GM21423 (cell line): Measurements from ENCODE around the gene KSR1.

Source experiments
- ATAC-seq: cut with Tn5 transposase; IDR thresholded peaks from one replicate; pipeline ENCODE4 v1.9.1; 2021; ENCODE audit warnings: mild to moderate bottlenecking, moderate library complexity; ENCODE audit not compliant: unreplicated experiment

The KSR1 gene

GRCh38 chr17:27603421-27603770, 147.1 kb downstream of the KSR1 start:
- no peak for ATAC-seq

GRCh38 chr17:27603880-27604794, 147.9 kb downstream of the KSR1 start:
- no peak for ATAC-seq

GRCh38 chr17:27605409-27605808, 149.2 kb downstream of the KSR1 start:
- ATAC-seq, result no peak

- ATAC-seq, result no peak
These were observed 151.4 kb downstream of the KSR1 start for GRCh38 chr17:27607521-27608091.

DNA sequence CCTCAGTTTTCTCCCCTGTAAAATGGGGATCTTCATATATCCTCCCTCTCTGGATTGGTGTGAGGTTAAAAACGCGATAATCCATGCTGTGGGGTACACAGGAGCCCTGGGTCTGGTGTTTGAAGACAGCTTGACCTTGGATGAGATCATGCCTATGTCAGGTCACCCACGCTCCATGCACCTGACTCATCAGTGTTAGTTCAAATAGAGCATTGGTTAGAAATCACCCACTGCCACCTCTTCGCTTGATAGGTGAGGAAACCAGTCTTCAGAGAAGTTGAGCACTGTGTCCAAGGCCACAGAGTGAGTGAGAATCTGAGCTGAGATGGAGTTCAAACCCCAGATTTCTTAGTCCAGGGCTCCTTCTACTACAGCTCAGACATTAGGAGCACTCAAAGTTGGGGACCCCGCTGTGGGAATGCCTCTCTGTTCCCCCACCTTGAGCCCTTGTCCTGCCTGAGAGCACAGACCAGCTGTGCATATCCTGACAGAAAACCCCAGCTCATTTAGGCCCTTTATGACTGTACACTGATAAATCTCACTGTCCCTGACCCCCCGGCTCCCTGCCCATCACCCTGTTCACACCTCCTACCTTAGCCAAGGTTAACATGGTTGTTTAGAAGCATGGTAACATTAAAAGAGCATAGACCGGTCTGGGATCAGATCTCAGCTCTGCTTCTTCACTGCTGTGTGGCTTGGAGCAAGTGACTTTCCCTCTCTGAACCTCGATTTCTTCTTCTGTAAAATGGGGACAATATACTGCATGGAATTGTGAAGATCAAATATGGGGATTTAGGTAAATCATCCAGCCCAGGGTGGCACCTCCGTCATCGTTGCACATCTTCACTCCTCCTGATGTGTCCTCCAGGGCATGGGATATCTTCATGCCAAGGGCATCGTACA, 152.3 kb downstream of the KSR1 start:
- ATAC-seq, result no peak

DNA sequence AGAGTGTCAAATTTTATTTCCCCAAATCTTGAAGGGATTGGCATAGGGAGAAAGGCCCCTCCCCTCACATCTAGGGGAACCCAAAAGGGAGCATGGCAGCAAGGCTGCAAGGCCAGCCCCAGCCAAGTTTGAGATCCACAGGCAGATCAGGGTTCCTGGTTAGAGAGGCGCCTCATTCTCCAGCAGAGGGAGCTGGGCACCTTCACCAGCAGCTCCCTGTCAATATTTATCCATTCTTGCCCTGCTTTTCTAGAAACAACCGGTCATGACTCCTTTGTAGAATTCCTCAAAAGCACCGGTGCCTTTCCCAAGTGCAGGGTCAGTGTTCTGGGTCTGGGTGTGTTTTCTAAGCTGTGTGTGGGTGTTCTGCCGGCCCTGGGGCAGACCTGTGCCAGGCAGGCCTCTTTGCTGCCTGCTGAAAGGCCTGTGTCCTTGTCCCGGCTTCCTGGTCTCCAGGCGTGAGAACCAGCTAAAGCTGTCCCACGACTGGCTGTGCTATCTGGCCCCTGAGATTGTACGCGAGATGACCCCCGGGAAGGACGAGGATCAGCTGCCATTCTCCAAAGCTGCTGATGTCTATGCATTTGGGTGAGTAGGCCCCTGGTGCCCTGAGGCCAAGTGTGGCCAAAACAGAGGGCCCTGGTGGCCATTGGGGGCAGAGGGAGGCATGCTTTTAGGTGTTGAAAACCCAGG, 153.5 kb downstream of the KSR1 start:
- ATAC-seq, result no peak

- no peak for ATAC-seq
These were observed 154.0 kb downstream of the KSR1 start for GRCh38 chr17:27610304-27610677.

DNA sequence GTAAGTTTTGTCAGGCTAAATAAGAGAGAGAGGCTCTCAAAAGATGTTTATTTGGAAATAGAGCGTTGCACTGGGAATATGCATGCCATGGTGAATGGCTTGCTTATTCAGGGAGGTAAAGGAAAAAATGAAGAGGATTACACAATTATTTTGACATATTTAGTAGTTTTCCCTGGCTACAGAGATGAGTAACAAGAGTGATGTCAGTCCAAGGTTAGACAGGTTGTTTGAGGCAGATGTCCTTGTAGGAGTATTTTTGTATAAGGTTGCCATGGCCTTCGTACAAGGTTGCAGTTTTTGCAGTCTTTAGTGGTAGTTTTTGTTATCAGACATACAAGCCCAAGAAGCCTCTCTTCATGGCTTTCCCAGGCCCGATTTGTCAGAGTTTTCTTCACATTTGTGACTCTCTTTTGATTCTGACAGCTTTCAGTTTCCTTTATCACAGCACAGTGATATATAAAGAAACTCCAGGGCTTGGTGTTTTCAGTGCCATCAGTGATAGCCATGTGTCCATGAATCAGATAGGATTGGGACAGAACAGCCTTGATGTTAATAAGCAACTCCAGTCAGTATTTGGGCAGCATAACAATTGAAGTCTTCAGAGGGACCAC, 156.0 kb downstream of the KSR1 start:
- no peak for ATAC-seq

- no peak for ATAC-seq
These were observed 157.2 kb downstream of the KSR1 start for GRCh38 chr17:27613433-27613832.

- ATAC-seq, result no peak
These were observed 158.9 kb downstream of the KSR1 start for GRCh38 chr17:27615121-27615520.

- no peak for ATAC-seq
These were observed 160.2 kb downstream of the KSR1 start for GRCh38 chr17:27616414-27616813.

- no peak for ATAC-seq
These were observed 162.2 kb downstream of the KSR1 start for GRCh38 chr17:27618417-27618816.

- ATAC-seq, result no peak
These were observed 164.5 kb downstream of the KSR1 start for GRCh38 chr17:27620721-27621120.

GRCh38 chr17:27621536-27621935, 165.3 kb downstream of the KSR1 start:
- no peak for ATAC-seq

DNA sequence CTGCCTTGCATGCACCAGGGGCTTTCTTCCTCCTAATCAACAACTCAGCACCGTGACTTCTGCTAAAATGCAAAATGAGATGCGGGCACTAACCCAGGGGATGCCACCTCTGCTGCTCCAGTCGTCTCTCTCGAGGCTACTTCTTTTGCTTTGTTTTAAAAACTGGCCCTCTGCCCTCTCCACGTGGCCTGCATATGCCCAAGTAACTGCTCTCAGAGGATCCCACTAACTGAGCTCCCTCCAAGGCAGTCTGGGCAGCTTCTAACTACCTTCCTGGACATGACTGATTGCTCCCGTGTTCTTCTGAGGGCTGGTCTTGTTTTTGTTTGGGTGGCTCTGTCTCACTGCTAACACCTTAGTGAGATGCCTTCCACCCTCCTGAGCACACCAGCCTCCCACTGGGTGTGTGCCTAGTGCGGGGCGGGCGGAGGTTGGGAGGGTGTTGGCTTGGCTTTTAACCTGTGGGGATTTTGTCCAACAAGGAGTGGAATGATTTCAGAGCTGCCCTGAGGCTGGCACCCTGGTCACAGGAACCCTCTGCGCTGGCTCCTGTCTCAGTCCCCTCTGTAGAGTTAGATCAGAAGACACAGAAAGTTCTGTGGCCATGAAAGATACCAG, 165.8 kb downstream of the KSR1 start:
- ATAC-seq, result no peak

GRCh38 chr17:27622986-27623385, 166.7 kb downstream of the KSR1 start:
- ATAC-seq, result no peak

- no peak for ATAC-seq
These were observed 167.4 kb downstream of the KSR1 start for GRCh38 chr17:27623614-27624013.

GRCh38 chr17:27624539-27624938, 168.3 kb downstream of the KSR1 start:
- no peak for ATAC-seq

DNA sequence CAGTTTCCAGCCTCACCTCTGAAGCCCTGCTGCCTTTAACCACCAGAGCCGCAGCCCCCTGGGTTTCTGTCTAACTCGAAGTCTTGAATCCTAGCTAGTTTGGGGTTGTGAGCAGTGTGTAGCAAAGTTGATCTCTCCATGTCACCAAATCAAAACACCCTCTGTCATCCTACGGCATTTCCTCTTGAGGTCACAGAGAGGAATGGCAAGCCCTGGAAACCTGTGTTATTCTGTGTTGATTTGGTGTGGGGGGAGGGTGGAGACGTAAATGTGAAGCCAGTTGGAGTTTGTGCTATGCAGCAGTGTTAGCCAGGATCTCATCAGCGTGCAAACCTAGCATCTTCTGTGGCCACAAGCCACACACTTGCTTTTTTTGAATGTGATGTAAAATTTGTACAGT, 169.6 kb downstream of the KSR1 start:
- no peak for ATAC-seq

DNA sequence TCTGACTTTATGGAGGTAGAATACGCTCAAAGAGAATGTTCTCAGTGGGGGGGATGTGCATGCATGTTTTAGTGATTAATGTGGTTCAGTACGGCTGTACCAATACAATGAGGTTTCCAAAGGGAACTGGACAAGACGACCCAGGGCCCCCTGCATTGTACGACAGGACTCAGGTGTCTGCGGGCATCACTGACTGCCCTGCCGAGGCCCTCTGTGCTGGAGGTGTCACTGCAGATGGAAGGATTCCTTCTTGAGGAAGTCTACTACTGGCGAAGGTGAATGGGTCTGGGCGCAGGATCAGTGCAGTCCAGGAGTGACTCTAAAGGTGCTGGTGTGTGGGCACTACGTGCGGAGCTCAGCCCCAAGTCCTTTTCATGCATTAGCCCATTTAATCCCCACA, 171.3 kb downstream of the KSR1 start:
- no peak for ATAC-seq
